ENCODE measurements around the gene BRD9.
A peak's percentile ranks its signal among the peaks of the same experiment; 100 is the strongest.
"Not testable (repeated sequence)": the region's sequence is repeated elsewhere in the genome, so short reads cannot be mapped to it uniquely, and the experiment has no call there.

Gene BRD9

DNA sequence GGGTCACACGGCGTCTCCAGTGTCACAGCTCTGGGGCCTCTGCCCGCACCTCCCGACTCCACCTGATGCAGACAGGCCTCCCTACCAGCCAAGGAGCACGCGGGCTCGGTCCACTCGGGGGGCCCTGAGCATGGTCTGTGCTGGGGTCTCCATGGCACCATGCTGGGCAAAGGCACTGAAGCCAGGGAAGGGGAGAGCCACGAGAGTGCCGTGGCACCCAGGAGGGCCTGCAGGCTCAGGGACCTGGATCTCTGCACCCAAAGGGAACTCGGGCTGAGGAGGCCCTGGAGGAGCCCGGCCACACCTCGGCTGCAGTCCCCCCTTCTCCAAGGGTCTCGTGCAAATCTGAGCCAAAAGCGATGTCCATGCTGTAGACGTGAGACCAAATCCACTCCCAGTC, 48.2 kb downstream of the BRD9 start:
- ATAC-seq: peak; percentile 4
- DNase-seq: not testable (repeated sequence)

DNA sequence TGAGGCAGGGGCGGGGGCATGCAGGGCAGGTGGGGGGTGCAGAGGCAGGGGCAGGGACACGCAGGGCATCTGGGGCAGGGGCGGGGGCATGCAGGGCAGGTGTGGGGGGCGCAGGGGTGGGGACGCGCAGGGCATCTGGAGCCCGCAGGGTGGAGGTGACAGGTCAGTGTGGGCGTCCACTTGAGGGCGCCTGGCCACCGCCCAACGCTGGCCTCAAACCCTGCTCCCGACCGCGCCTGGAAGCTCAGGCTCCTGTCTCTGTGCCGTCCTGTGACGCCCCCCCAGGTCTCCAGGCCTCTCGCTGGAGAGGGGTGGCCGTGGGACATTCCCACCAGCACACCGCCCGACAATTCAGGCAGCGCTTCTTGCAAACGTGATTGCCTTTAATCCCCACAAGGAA, 48.7 kb downstream of the BRD9 start:
- ATAC-seq, DNase-seq: not testable (repeated sequence)

DNA sequence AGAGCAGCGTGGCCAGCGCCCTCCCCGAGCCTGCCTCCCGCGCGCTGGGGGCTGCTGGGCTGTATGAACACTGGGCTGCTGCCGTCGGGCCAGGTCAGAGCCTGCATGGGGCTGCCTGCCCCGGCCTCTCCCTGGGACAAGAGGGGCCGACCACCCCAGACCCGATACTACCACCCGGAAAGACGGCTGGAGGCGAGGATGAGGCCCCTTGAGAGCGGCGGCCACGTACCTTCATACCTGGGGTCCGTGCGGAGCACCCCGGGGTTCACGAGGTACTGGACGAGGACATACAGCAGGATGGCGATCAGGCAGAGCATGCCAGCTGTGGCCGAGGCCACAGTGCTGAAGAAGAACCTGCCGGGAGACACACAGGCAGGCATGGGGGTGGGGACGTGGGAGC, 49.2 kb downstream of the BRD9 start:
- not testable (repeated sequence) for ATAC-seq, DNase-seq

DNA sequence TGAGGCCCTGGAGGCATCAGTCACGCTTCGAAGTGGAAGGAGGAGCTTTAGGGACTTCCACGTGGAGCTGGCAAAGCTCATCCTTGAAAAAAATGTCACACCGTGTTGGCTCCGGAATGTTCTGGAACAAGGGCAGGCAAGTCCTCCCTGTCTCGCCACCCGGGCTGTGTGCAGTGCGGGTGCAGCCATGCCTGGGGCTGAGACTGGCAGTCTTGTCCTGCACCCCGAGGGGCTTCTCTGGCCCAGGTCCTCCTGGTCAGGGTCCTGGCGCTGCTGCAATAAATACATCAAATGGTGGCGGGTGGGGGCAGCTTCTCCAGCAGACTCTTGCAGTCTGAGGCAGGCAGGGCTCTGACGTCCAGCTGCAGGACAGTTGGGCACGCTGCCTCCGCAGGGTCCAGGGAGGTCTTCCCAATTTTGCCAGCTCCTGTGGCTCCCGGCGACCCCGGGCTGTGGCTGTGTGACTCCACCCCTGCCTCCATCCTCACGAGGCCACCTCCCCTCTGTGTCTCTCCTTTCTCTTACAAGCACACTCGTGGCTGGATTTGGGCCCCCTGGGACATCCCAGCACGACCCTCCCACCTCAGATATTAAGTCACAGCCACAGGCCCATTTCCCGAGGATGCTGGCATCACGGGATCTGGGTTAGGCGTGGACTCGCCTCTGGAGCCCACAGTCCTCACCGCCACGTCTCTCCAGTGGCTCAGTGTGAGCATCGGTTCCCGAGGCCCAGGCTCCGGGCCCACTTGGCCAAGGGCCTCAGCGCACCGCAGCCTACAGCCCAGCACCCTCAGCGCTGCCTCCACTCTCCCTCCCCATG, 50.0 kb downstream of the BRD9 start:
- not testable (repeated sequence) for ATAC-seq, DNase-seq

DNA sequence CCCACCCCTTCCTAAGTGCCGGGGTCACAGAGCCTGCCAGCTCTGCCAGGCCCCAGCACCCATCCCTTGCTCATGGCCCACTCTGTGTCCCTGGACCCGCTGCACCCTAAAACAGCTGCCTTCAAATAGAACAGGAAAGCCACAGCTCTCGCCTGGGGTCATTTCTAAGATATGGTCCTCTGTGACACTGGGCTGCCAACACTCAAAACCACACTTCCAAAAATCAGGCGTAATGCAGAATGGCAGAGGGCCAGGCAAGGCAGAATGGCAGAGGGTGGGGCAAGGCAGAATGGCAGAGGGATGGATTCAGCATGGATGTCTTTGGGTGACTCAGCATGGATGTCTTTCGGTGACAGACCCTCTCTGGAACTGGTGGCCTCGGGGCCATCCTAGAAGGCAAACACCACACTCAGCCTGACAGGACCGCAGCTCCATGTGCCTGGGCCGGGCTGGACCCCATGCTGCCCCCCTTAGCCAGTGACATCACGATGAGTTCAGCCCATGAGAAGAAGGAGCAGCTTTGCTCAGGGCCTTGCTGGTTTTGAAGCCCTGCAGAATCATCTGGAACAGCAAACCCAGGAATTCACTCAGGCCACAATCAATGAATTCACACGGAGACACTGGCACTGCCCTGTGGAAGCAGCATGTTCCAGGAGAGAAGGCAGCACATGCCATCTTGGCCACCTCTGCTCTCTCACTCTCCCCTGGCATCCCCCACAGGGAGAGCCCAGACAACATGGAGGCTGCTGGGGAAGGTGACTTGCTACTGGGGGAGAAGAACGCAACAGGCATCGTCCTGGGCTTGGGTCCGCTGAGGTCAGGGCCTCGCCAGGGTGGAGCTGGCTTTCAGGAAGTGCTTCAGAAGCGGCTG, 50.8 kb downstream of the BRD9 start:
- ATAC-seq, DNase-seq: not testable (repeated sequence)

DNA sequence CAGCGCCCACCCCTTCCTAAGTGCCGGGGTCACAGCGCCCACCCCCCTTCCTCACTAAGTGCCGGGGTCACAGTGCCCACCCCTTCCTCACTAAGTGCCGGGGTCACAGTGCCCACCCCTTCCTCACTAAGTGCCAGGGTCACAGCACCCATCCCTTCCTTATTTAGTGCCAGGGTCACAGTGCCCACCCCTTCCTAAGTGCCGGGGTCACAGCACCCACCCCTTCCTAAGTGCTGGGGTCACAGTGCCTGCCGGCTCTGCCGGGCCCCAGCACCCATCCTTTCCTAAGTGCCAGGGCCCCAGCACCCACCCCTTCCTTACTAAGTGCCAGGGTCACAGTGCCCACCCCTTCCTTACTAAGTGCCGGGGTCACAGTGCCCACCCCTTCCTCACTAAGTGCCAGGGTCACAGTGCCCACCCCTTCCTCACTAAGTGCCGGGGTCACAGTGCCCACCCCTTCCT, 51.6 kb downstream of the BRD9 start:
- ATAC-seq, DNase-seq: not testable (repeated sequence)

DNA sequence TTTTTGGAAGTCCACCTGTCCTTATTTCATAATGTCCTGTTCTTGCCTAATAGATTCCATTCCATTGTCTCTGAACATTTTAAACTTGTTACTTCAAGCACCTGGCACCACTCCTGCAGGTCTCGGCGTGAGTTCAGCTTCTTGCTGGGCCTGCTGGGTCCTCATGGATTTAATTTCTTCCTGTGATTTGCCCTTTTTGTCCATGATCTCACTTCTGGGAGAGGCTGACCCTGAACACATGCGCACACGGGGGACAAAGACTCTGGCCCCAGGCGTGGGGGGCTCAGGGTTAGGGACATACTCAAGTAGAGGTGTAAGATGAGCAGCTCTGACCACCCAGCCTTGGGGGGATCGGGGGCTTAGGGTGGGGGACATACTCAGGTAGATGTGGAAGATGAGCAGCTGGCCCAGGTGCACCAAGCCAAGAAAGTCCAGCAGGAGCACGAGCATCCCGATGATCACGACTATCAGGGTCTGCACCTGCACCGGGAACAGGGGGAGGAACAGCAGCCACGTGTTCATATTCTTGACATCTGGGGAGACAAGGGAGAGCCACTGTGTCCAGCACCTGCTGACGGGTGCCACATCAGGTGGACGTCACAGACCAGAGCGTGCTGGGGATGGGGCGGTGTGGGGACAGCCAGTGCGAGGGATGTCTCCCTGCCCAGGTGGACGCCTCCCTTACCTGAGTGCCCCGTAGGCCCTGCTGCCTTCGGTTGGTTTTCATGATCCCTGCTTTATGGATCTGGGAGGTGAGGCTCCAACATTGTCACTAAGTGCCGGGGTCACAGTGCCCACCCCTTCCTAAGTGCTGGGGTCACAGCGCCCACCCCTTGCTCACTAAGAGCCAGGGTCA, 52.3 kb downstream of the BRD9 start:
- not testable (repeated sequence) for ATAC-seq, DNase-seq

DNA sequence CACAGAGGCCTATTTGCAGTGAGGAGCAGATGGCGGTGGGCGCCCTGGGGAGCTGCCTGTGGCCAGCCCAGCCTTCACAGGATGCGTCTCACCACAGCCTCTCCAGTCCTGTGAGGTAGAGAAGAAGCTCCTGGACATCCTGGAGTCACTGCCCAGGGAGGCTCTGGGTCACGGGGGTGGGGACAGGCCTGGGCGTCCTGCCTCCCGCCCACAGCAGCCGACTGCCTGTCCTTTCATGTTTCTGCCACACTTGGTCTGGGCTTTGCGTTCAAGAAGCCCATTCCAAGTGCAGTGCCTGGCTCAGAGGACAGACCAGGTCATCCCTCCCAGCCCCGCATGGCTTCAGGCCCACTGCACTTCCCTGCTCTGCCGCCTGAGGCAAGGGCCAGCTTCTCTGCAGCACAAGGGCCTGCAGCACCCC, 54.2 kb downstream of the BRD9 start:
- DNase-seq: peak; percentile 4
- not testable (repeated sequence) for ATAC-seq

DNA sequence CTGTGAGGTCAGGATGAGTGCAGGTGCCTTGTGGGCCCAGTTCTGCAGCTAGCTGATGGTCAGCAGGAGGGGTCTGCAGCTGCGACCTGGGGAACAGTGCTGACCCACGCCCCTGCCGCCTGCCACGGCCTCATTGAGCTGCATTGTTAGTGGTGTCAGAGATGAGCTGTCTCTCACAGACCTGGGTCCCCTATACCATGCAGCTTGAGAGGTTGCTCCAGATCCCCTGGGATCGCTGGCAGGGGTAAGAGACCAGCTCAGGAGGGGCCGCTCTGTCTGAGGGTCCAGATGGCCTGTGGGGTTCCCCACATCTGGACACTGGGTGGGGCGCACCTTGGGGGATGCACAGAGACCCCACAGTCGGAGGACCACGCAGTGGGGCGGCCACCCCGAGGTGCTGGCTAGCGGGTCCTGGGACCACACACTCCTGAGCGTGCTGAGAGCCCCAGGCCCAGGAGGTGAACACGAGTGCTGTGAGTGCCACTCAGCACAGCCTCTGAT, 54.9 kb downstream of the BRD9 start:
- ATAC-seq, DNase-seq: not testable (repeated sequence)

DNA sequence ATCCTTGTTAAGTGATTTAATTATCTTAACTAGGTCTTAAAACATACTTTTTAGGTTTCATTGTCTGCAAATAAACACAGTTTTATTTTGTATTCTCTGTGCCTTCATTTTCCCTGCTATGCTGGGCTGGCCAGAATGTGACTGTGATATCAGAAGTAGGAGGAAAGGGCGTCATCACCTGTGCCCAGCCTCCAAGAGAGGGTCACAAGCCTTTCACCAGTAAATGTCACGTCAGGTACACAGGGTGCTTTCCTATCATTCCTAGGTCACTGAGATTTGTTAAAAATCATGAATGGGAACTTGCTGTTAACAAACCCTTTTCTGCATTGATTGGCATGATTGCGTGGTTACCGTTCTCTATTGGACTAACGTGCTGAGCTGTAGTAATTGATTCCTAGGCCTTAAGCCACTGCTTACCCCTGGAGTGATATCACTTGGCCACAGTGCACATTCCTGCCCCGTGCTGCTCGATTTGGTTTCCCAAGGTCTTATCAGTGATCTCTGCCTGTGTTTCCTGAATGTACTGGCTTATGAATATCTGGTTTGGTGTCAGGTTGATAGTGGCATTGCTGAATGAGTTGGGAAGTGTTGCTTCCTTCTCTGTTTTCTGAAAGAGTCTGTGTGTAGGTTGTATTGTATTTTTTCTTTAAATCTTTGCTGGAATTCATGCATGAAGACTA, 56.5 kb downstream of the BRD9 start:
- not testable (repeated sequence) for DNase-seq, ATAC-seq

DNA sequence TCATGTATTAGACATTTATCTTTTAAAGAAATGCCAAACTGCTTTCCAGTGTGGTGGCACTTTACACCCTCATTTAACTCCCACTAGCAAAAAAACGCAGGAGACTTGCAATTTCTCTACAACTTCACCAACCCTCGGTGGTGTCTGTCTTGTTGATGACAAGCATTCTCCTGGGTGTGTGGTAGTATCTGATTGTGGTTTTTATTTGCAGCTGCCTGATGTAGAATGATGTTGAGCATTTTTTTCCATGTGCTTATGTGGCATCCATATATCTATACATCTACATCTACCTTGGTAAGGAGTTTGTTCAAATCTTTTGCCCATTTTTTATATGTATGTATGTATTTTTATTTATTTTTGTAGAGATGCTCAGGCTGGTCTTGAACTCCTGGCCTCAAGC, 58.6 kb downstream of the BRD9 start:
- ATAC-seq: peak; percentile 51
- DNase-seq: not testable (repeated sequence)

DNA sequence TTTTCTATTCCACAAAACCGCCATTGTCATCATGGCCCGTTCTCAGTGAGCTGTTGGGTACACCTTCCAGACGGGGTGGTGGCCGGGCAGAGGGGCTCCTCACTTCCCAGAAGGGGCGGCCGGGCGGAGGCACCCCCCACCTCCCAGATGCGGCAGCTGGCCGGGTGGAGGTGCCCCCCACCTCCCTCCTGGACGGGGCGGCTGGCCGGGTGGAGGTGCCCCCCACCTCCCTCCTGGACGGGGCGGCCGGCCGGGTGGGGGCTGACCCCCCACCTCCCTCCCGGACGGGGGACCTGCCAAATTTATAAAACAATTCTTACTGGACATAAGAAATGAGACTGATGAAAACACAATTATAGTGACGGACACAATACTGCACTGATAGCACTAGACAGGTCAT, 64.4 kb downstream of the BRD9 start:
- not testable (repeated sequence) for ATAC-seq

DNA sequence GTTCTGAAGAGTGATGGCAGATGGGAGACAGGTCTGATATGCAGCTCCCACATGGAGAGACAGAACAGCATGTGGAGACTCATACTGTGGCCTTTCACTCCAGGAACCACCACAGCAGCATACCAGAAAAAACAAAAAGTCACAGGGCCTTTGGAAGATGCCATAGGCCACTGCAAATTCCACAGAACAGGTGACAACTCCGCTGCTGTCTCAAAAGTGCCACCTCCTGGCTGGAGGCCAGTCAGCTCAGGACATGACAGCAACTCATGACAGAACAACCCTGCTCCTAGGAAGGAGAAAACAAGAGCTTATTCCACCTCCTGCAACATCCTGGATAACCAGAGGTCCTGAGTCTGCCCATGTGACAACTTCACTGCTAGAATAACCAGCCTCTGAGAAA, 67.1 kb downstream of the BRD9 start:
- ATAC-seq, DNase-seq: not testable (repeated sequence)

More for the DNA sequence above, 64.4 kb downstream of the BRD9 start:
- not testable (repeated sequence) for DNase-seq

DNA sequence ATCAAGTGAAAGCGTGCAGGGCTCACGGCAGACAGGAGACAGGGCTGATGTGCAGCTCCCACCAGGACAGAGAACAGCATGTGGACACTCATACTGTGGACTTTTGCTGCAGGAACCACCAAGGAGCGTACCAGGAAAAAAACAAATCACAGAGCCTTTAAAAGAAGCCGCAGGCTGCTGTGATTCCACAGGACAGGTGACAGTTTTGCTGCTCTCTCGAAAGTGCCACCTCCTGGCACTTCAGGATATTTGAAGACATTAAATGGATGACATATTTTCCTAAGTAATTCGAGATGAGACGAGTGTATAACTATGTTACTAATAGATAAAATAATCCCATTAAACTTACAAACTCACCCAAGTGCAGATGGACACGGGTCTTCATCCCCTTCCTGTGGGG, 71.1 kb downstream of the BRD9 start:
- DNase-seq: no peak
- ATAC-seq: no peak

DNA sequence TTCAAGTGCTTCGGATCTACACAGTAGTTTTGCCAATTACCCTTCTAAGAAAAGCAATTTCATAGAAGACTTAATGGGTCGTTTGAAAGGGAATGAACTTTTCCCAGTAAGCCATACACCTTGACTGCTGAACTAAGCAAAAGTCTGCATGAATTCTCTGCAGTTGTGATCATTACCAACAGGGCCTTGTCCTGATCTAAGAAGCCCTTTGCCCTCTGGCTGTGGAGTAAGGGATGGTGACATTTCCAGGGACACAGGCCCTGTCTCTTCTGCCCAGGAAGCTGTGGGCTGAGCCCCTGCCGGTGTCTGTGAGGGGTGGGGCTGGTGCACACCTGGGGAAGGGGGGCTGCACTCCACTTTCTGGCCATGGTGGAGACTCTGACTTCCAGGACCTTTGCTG, 72.4 kb downstream of the BRD9 start:
- DNase-seq (no peak), ATAC-seq (no peak)

DNA sequence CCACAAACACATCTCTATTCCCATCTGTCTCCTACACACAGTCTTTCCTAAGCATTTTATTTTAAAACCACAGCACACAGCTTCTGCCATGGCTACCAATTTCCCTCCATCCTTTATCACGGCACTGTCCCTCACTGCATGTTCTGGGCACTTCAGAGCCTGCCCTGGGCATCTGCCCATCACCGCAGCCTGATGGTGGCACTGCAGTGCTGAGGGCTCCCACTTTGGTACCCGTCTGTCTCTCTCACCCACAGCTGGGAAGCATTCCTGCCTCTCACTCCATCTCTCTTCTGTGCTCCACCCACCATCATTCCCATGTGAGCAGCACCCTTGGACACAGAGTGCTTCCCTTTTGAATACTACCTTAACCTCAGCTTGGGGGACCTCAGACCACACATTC, 73.5 kb downstream of the BRD9 start:
- ATAC-seq (peak; percentile 15), DNase-seq (no peak)

DNA sequence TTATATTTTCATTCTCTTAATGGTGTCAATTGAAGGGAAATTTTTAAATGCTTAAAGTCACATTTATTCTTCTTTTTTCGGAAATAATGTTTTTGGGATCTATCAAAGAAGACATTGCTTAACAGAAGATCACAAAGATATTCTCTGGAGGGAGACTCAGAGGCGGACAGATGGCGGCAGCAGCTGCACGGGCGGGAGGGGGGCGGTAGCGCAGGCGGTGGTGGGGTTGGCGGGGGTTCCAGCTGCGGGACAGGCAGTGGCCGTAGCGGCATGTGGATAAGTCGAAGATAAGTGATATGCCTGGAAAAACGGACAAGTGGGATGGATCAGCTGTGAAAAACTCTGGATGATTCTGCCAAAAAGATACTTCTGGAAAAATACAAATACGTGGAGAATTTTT, 76.4 kb downstream of the BRD9 start:
- DNase-seq (no peak), ATAC-seq (no peak)

DNA sequence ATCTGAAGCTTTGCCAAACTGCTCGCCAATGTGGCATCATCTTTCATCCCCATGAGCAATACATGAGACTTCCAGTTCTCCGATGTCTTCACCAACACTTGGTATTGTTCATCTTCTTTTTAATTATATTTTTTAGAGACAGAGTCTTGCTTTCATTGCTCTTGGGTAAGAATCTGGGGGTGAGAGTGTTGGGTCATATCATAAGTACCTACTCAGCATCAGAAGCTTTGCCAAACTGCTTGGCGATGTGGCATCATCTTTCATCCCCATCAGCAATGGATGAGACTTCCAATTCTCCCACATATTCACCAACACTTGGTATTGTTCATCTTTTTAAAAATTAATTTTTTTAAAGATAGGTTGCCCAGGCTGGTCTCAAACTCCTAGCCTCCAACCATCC, 77.2 kb downstream of the BRD9 start:
- ATAC-seq (no peak), DNase-seq (no peak)
